Renal pelvis (tissue), 4 donors: ENCODE measurements around the gene LIFR. TPM values are rescaled to one million over a fixed set of nuclear protein-coding genes. Genes with fewer than 3 reads are reported as not detected.
"Not testable (repeated sequence)": the region's sequence is repeated elsewhere in the genome, so short reads cannot be mapped to it uniquely, and the experiment has no call there.

Experiments used
- DNase-seq: peaks from one replicate; pipeline ENCODE4 v3.0.0-alpha.2; 2013
- polyA plus RNA-seq, 3 donors: library from polyadenylated mRNA; unstranded; fragments of 120-200 nt; gene quantifications; one replicate each; pipeline ENCODE4 v1.2.1, GENCODE V29; 2013; ENCODE audit not compliant: insufficient read length in 3 of 3

LIFR gene
- polyA plus RNA-seq, 3 donors: 67.3 to 85.9 (median 78.9) TPM

DNA sequence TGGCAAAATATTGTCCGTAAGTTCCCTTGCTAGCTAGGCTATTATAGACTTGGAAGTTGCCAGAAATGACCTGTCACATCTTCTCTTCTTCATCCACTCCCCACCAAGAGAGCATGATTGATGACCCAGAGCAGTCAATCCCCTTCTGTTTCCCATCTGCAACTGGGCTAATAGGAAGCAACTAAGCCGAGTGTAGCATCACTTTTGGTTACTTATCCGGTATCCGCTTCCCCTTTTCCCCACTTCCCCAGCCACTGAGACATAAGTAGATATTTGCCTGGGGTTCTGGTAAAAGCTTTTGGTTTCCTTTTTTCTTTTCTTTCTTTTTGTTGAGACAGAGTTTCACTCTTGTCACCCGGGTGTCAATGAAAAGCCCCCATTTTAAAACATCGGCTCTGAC lies 29.4 kb upstream of the LIFR start:
- DNase-seq: no peak

DNA sequence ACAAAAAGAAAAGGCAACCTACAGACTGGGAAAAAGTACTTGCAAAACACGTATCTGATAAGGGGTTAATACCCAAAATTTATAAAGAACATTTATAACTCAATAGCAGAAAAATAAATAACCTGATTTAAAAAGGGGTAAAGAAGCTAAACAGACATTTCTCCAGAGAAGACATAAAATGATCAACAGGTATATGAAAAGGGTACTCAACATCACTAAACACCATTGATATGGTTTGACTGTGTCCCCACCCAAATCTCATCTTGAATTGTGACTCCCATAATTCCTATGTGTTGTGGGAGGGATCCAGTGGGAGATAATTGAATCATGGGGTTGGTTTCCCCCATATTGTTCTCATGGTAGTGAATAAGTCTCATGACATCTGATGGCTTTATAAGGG lies 27.1 kb upstream of the LIFR start:
- DNase-seq: no peak

DNA sequence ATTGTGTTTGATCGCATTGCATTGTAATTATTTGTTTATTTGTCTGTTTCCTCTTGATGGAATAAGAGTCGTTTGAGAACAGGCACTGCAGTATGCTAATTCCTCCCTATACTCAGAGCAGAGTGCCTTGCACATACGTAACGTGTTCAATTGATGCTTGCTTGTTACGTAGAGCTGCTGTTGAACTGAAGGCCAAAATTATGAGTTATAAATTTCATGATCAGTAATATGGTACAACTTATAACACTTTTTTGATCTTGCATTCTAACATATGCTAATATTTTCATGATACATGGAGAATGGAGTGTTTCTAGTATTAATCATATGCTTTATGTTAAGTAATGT lies 26.5 kb upstream of the LIFR start:
- DNase-seq: no peak

DNA sequence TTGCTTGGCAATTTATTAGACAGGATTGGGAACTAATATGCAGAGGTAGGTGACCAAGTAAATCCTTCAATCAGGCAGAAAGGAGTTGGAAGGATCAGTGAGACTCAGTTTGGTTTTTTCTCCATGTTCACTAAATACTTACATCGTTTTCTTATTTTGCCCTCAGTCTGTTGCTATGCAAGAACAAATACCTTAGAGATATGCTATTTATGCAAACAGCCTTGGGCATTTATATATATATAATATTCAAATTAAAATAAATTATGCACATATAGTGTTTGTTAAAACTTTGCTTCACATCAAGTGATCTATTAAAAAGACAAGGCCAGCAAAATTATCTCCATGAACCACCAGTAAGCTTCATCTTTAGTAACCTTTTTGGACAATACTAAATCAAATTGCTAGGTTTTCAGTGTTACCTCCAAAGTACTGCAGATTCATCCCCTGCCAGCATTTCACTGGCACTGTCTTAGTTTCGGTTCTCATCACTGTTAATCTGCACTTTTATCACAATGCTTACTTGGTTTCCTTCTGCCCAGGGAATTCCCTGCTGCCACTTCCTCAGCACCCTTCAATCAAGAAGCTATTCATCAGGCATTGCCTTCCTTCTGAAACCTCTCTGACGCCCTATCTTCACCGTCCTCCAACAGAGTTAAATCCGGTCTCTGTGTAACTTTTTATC lies 26.0 kb upstream of the LIFR start:
- DNase-seq: no peak

DNA sequence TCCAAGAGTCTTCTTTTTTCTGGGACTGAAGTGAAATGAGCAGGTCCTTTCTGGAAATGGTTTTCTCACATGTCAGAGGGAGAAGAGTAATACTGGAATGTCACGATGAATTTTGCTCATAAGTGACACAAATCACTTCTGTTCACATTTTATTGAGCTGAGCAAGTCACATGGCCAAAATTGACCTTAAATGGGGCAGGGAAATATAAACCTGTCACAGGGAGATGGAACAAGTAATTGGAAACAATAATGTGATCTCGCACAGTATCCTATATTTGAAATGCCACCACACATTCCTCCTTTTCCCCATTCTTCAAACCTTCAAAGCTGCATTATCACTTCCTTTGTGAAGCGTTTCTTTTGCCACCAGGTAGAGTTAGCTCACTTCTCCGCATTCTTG lies 25.2 kb upstream of the LIFR start:
- DNase-seq: no peak

GRCh38 chr5:38579105-38579504 lies 22.7 kb upstream of the LIFR start:
- DNase-seq: no peak

GRCh38 chr5:38576961-38577684 lies 20.7 kb upstream of the LIFR start:
- no peak for DNase-seq

DNA sequence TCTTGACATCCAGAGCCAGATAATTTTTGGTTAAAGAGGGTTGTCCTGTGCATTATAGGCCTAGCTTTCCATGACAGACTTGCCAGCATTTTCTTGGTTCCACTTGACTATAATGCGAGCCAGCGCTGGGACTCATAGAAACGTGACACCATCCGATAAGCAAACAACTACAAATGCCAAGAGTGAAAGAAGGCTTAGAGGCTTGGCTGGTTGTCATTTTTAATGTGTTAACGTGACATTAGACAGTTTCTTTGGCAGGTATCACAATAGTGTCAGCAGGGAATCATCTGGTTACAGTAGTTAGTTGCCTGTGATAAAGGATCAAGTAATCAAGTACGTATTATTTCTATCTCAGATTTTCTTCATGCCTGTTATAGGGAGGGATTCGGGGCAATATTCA lies 20.0 kb upstream of the LIFR start:
- no peak for DNase-seq

- DNase-seq: no peak
Measured at GRCh38 chr5:38575476-38575875, 19.0 kb upstream of the LIFR start.

DNA sequence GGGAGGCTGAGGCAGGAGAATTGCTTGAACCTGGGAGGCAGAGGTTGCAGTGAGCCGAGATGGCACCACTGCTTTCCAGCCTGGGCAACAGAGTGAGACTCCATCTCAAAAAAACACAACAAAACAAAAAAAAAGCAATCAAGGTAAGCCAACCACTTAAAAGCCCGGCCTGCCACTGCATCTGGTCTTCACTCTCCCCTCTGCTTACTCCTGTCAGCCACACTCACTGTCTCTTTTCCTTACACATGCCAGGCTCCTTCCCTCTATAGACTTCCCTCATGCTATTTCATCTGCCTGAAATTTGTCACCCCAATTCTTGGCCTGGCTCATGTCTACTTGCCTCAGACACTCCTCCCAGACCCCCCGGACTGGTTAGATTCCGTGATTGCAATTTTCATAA lies 17.6 kb upstream of the LIFR start:
- DNase-seq: no peak

DNA sequence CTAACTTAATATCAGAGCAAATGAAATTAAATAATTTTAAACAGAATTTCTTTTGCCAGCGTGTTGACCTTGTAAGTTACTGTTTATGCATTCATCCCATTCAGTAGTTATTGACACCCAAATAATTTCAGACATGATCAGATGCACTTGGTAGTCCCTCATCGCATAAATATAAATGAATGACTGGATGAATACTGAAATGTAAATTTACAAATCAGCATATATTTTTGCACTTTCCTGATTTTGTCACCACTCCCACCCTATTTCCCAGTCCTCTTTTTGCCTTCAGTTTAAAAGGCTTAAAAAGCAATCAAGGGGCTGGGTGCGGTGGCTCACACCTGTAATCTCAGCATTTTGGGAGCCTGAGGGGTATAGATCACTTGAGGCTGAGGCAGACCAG lies 17.1 kb upstream of the LIFR start:
- DNase-seq: no peak

- DNase-seq: no peak
Measured at GRCh38 chr5:38569180-38569579, 12.7 kb upstream of the LIFR start.

DNA sequence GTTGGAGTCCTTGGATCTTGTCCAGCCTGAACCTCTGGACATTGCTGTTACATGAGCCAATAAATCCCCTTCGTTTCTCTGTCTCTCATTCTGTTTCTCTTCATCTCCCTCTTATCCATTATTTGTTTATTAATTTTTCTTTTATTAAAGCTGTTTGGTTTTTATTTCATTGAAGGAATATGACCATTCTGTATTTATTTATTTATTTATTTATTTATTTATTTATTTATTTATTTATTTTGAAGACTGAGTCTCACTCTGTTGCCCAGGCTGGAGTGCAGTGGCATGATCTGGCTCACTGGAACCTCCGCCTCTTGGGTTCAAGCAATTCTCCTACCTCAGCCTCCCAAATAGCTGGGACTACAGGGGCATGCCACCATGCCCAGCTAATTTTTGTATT lies 10.9 kb upstream of the LIFR start:
- DNase-seq: not testable (repeated sequence)

DNA sequence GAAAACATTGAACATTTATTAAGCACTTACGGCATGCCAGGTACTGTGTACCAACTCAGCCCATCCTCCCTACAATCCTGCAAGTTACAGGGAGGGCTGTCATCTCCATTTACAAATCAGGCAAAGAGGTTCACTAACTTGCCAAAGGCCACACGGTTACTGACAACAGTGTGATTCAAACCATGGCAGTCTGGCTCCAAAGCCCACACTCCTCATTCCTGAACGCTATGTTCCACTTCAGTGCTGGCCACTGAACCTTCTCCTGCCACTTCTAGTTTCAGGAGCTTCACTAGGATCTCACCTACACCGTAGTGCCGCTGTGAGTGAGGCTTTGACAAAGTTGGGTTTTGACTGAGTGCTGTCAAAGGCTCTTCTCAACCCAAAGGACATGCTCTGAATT lies 7.2 kb upstream of the LIFR start:
- DNase-seq: no peak

DNA sequence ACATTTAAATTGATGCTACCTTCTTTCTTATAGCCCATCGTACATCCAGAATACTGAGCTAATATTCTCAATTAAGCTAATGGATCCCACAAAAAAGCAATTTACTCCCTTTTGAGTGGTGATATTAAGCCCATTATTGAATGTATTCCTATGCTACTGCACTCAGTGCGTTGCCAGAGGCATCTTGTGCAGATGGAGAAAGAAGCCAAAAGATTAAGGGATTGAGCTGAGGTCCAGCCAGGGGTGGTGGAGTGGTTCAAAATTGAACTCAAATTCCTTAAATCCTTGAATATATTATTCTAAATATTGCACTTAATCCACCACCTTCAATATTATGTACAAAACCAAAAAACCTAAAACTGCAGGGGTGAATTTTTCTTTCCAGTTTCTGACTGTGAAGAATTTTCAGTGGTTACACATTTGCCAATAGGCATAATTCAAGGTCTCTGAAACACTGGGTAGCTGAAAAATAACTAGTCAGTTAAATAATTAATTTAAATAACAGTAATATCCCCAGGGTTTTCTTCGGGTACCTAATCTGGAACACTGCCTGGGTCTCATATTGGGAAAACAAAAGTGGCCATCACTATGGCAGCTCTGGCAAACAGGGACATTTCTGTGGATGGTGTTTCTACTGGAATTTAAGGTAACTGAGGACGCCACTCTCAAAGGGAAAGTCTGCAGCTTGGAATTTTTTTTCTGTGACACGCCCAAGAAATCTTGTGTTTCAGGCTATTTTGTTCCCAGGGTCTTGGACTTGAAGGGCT lies 6.2 kb upstream of the LIFR start:
- DNase-seq: no peak

DNA sequence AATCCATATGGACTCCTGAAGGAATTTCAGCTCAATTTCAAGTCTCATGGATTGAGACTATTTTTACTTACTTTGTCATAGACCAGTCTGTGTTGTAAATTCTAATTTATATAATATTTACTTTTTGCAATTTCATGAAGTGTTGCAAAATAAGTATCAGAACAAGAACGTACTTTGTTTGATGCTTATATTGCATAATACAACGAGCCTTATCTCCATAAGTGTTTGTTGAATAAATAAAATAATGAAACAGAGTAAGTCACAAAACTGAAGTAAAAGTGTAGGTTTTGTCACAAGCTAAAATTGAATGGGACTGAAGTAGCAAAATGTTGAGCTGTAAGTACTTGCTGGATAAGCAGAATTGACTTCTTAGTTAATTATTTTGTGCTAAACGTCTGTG lies 3.0 kb upstream of the LIFR start:
- DNase-seq: no peak

DNA sequence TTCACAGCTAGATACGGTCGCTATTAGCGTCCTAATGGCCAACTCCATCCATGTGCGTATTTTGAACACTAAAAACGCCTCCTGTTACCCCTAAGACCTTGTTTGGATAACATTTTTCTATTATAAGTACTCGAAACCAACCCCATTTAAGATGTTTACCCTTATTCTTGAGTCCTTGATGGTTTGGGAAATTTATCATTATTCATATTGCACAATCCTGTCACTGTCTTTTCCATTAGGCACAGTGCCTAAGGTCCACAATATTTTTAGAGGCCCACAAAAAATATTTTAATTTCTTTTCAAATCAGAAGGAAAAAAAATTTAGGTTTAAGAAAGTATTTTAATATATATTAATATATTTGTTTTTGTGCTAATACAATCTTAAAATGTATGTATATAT lies 1.3 kb upstream of the LIFR start:
- DNase-seq: no peak

DNA sequence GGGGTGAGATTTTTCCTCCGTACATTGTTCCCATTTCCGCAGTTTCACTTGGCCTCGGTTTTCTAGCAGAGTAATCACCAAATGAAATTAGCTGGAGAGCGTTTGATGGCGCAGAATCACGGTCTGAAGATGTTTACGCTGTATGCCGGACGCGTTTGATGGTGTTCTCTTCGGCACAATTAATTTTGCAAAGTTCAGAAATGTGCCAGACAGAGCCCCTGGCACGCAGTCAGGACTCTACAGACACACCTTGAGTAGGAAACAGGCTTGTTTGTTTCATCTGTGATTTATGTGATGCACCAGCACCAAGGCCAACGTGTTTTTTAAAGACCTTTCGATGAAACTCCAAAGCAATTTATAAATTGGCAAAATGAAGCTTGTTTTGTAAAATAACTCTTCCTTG lies 863 bp upstream of the LIFR start:
- no peak for DNase-seq

DNA sequence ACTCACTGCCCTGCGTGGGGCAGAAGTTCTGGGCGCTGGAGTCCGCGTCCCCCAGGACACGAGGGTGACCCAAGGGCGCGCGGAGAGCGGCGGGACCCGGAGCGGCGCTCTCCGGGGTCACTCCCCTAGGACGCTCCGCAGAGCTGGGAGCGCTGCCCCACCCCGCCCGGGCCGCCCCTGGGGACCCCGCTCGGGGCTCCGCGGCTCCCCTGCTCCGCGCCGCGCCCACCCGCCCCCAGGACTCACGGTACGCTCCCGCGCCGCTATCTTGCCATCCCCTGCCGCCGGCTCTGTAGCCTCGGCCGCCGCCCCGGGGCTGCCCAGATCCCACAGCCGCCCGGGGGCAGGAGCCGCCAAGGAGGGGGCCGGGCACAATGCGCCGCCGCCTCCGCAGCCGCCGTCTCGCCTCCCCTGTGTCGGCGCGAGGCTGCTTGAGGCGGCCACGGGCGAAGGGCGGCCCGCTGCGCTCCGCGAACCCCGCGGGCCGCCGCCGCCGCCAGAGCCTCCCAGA lies 303 bp downstream of the LIFR start:
- no peak for DNase-seq

- DNase-seq: no peak
Measured at GRCh38 chr5:38555354-38556087, 925 bp downstream of the LIFR start.

- no peak for DNase-seq
Measured at GRCh38 chr5:38554861-38555260, 1.6 kb downstream of the LIFR start.

DNA sequence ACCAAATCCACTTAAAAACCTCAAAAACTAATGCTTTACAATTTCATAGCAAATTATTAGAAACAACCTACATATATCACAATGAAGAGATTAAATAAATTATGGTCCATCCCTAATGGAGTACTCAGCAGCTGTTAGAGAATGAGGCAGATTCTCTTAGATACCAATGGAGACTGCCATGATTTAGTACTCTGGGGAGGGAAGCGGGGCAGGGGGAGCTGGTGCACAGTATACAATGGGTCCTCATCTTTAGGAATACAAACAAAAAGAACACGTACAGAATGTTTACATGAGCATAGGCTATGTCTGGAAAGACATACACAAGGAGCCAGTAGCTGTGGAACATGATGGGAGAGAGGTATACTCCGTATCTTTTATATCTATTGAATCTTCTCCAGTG lies 2.0 kb downstream of the LIFR start:
- DNase-seq: no peak
